ENCODE measurements around the gene VENTX. TPM values are rescaled to one million over a fixed set of nuclear protein-coding genes. Genes with fewer than 3 reads are reported as not detected.

The VENTX gene, protein sequence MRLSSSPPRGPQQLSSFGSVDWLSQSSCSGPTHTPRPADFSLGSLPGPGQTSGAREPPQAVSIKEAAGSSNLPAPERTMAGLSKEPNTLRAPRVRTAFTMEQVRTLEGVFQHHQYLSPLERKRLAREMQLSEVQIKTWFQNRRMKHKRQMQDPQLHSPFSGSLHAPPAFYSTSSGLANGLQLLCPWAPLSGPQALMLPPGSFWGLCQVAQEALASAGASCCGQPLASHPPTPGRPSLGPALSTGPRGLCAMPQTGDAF
- not detected for total RNA-seq

- peaks cover 55% of the 10 kb centered on the region for H3K27me3 Mint-ChIP-seq (ENCODE audit: low read depth)
- peaks cover 25% of the 10 kb centered on the region for H3K4me1 Mint-ChIP-seq (ENCODE audit: low read depth)
- H3K4me3 Mint-ChIP-seq: no peak within 1 kb of the TSS
Observed at GRCh38 chr10:133237588-133238465, at the start of gene VENTX. TSS of gene VENTX (plus strand) at chr10:133237855. CDS start at chr10:133237915, 60 bp downstream.

GRCh38 chr10:133187906-133188681 is 49.6 kb upstream of the VENTX start:
- H3K27me3 Mint-ChIP-seq (ENCODE audit: low read depth): peaks cover 2% of the 10 kb centered on the region
- no peaks in the 10 kb centered on the region for H3K9me3 Mint-ChIP-seq
- no peak for ATAC-seq
- no peaks in the 10 kb centered on the region for H3K36me3 Mint-ChIP-seq (ENCODE audit: insufficient read depth)
- H3K4me1 Mint-ChIP-seq (ENCODE audit: low read depth): no peaks in the 10 kb centered on the region
- no peak for DNase-seq
- H3K4me3 Mint-ChIP-seq: no peak overlapping the region

More at GRCh38 chr10:133237588-133238465, at the start of gene VENTX:
- Mint-ChIP-seq H3K9me3 (no peaks in the 10 kb centered on the region), H3K36me3 (ENCODE audit: insufficient read depth) (peaks cover 2% of the 10 kb centered on the region)
- no peak for DNase-seq
- ATAC-seq: no peak

- Mint-ChIP-seq H3K36me3 (ENCODE audit: insufficient read depth) (no peaks in the 10 kb centered on the region), H3K4me1 (ENCODE audit: low read depth) (no peaks in the 10 kb centered on the region), H3K27me3 (ENCODE audit: low read depth) (peaks cover 2% of the 10 kb centered on the region), H3K4me3 (no peak overlapping the region), H3K9me3 (peaks cover 8% of the 10 kb centered on the region)
- ATAC-seq (no peak), DNase-seq (no peak)
Observed at GRCh38 chr10:133189256-133189655, 48.4 kb upstream of the VENTX start.

- DNase-seq: no peak
- H3K27me3 Mint-ChIP-seq (ENCODE audit: low read depth): peaks cover 2% of the 10 kb centered on the region
- H3K4me1 Mint-ChIP-seq (ENCODE audit: low read depth): no peaks in the 10 kb centered on the region
- H3K36me3 Mint-ChIP-seq (ENCODE audit: insufficient read depth): no peaks in the 10 kb centered on the region
- peaks cover 8% of the 10 kb centered on the region for H3K9me3 Mint-ChIP-seq
- no peak for ATAC-seq
- no peak overlapping the region for H3K4me3 Mint-ChIP-seq
Observed at GRCh38 chr10:133189726-133190125, 47.9 kb upstream of the VENTX start.

GRCh38 chr10:133190225-133190624 is 47.4 kb upstream of the VENTX start:
- Mint-ChIP-seq H3K9me3 (peaks cover 8% of the 10 kb centered on the region), H3K4me3 (no peak overlapping the region)

GRCh38 chr10:133191651-133192050 is 46.0 kb upstream of the VENTX start:
- peaks cover 8% of the 10 kb centered on the region for H3K9me3 Mint-ChIP-seq
- DNase-seq (no peak), ATAC-seq (no peak)
- no peaks in the 10 kb centered on the region for H3K4me1 Mint-ChIP-seq (ENCODE audit: low read depth)
- no peaks in the 10 kb centered on the region for H3K36me3 Mint-ChIP-seq (ENCODE audit: insufficient read depth)
- H3K27me3 Mint-ChIP-seq (ENCODE audit: low read depth): peaks cover 2% of the 10 kb centered on the region
- H3K4me3 Mint-ChIP-seq: no peak overlapping the region

More at GRCh38 chr10:133190225-133190624, 47.4 kb upstream of the VENTX start:
- Mint-ChIP-seq H3K36me3 (ENCODE audit: insufficient read depth) (no peaks in the 10 kb centered on the region), H3K4me1 (ENCODE audit: low read depth) (no peaks in the 10 kb centered on the region), H3K27me3 (ENCODE audit: low read depth) (peaks cover 2% of the 10 kb centered on the region)
- no peak for ATAC-seq
- DNase-seq: no peak

- Mint-ChIP-seq H3K4me3 (no peak overlapping the region), H3K27me3 (ENCODE audit: low read depth) (peaks cover 2% of the 10 kb centered on the region), H3K36me3 (ENCODE audit: insufficient read depth) (no peaks in the 10 kb centered on the region), H3K4me1 (ENCODE audit: low read depth) (no peaks in the 10 kb centered on the region), H3K9me3 (peaks cover 8% of the 10 kb centered on the region)
- ATAC-seq: no peak
- DNase-seq: no peak
Observed at GRCh38 chr10:133194151-133194550, 43.5 kb upstream of the VENTX start.

- Mint-ChIP-seq H3K27me3 (ENCODE audit: low read depth) (no peaks in the 10 kb centered on the region), H3K4me3 (no peak overlapping the region), H3K9me3 (peaks cover 8% of the 10 kb centered on the region), H3K4me1 (ENCODE audit: low read depth) (no peaks in the 10 kb centered on the region), H3K36me3 (ENCODE audit: insufficient read depth) (no peaks in the 10 kb centered on the region)
- no peak for DNase-seq
- no peak for ATAC-seq
Observed at GRCh38 chr10:133195096-133195495, 42.6 kb upstream of the VENTX start.

DNA sequence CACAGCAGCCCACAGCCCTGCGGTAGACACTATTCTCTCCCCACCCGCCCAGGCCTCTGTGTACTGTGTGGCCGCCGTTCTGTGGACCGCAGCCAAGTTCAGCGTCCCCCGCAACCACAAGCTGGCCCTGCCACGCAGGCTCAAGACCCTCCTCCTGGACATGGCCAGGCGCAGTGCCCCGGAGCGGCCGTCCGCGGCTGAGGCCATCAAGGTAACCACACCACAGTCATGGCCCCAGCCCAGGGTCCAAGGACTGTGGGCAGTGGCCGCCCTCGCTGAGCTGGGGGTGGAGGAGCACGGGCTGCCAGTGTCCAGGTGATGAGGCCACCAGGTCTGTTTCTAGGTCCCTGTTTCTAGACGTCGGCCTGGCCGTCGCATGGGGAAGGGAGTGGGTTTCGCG is 42.0 kb upstream of the VENTX start:
- Mint-ChIP-seq H3K4me3 (no peak overlapping the region), H3K4me1 (ENCODE audit: low read depth) (no peaks in the 10 kb centered on the region), H3K36me3 (ENCODE audit: insufficient read depth) (no peaks in the 10 kb centered on the region), H3K9me3 (peaks cover 8% of the 10 kb centered on the region), H3K27me3 (ENCODE audit: low read depth) (no peaks in the 10 kb centered on the region)
- DNase-seq (no peak), ATAC-seq (no peak)

GRCh38 chr10:133196221-133196915 is 41.3 kb upstream of the VENTX start:
- ATAC-seq: no peak
- Mint-ChIP-seq H3K4me3 (no peak overlapping the region), H3K4me1 (ENCODE audit: low read depth) (no peaks in the 10 kb centered on the region), H3K27me3 (ENCODE audit: low read depth) (no peaks in the 10 kb centered on the region), H3K36me3 (ENCODE audit: insufficient read depth) (no peaks in the 10 kb centered on the region), H3K9me3 (peaks cover 8% of the 10 kb centered on the region)
- no peak for DNase-seq

DNA sequence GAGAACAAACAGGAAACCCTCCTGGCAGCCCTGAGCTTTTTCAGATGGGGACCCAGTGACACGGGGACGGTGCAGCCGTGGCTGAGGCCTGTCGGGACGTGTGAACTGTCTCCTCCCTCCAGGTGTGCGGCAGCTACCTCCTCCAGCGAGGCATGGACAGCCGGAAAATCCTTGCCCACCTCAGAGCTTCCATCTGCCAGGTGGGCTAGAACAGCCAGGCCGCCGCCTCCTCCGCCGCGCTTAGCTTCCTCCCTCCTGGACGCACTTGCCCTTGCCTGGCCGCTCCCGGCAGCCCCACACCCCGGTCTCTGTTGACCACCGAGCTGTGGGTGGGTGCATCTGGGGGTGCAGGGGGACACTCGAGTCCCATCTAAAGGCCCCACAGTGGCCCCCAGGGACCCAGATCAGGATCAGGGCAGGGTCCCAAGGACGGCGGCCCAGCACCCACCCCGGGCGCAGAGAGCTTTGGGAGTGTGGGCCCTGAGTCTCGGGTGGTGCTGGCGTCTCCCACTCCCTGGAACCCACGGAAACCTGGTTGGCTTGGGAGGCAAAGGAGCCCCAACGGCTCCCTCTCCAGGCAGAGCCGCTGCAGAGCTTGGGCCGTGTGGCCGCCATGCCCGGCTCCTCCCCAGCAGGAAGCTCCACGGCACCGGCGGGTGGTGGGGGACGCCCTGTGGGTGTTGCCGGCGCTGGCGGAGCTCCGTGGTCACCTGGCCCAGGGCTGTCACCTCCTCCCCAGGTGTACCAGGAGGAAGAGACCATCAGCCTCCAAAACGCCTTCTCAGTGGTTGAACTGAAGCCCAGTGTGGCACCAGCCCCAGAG is 40.5 kb upstream of the VENTX start:
- Mint-ChIP-seq H3K9me3 (peaks cover 8% of the 10 kb centered on the region), H3K4me1 (ENCODE audit: low read depth) (no peaks in the 10 kb centered on the region), H3K27me3 (ENCODE audit: low read depth) (no peaks in the 10 kb centered on the region), H3K4me3 (no peak overlapping the region), H3K36me3 (ENCODE audit: insufficient read depth) (no peaks in the 10 kb centered on the region)
- no peak for DNase-seq
- no peak for ATAC-seq

- no peak overlapping the region for H3K4me3 Mint-ChIP-seq
- H3K4me1 Mint-ChIP-seq (ENCODE audit: low read depth): no peaks in the 10 kb centered on the region
- no peak for DNase-seq
- no peaks in the 10 kb centered on the region for H3K36me3 Mint-ChIP-seq (ENCODE audit: insufficient read depth)
- H3K9me3 Mint-ChIP-seq: peaks cover 8% of the 10 kb centered on the region
- H3K27me3 Mint-ChIP-seq (ENCODE audit: low read depth): no peaks in the 10 kb centered on the region
- no peak for ATAC-seq
Observed at GRCh38 chr10:133197786-133198185, 39.9 kb upstream of the VENTX start.

DNA sequence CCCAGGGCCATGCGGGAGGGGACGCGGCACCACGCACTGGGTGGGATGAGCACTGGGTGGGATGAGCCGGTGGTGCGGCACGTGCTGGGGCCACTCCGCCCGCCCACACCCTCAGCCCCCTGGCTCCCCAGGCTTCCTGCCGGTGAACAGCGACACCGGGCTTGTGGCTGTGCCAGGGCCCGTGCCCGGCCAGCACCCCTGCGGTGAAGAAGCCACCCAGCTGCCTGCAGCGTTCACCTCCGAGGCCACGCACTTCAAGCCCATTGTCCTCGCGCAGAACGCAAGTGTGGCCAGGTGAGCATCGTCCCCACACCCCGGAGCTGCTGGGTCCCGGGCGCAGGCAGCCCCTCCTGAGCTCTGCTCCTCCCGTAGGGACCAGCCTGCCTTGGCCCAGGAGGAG is 39.4 kb upstream of the VENTX start:
- Mint-ChIP-seq H3K4me3 (no peak overlapping the region), H3K9me3 (peaks cover 8% of the 10 kb centered on the region), H3K4me1 (ENCODE audit: low read depth) (no peaks in the 10 kb centered on the region), H3K27me3 (ENCODE audit: low read depth) (no peaks in the 10 kb centered on the region), H3K36me3 (ENCODE audit: insufficient read depth) (no peaks in the 10 kb centered on the region)
- no peak for ATAC-seq
- DNase-seq: no peak

All from activated T-cell treated with anti-CD3 and anti-CD28 coated beads, Interleukin-2, amount 50 U/mL, for 4 hours (primary cell).